H4 (cell line): ENCODE data around the gene CSHL1. TPM values are rescaled to one million over a fixed set of nuclear protein-coding genes. Genes with fewer than 3 reads are reported as not detected.
"Not testable (repeated sequence)": the region's sequence is repeated elsewhere in the genome, so short reads cannot be mapped to it uniquely, and the experiment has no call there.

ENCODE experiments used
- DNase-seq: peaks from one replicate; pipeline ENCODE4 v3.0.0-alpha.2; 2015; ENCODE audit warnings: low spot score
- total RNA-seq: library from RNA; depleted of rRNA; stranded (reverse); fragments of >200 nt; shearing (Covaris generic); gene quantifications from 2 replicates; pipeline ENCODE4 v1.2.3, GENCODE V29; 2014

CSHL1 gene
- total RNA-seq, 1 experiment from 2014 or later = not detected

- DNase-seq = not testable (repeated sequence)
These were observed 7.8 kb upstream of the CSHL1 start, which contains the start of gene GH1 for GRCh38 chr17:63918789-63919305. TSS of gene GH1 (minus strand) at chr17:63918839. CDS start at chr17:63918776, 63 bp downstream.

- DNase-seq = no peak
These were observed 7.2 kb upstream of the CSHL1 start for GRCh38 chr17:63918305-63918704.

- no peak for DNase-seq
These were observed 6.6 kb upstream of the CSHL1 start for GRCh38 chr17:63917646-63918045.

- not testable (repeated sequence) for DNase-seq
These were observed 6.1 kb upstream of the CSHL1 start for GRCh38 chr17:63917206-63917605.

- no peak for DNase-seq
These were observed 5.6 kb upstream of the CSHL1 start for GRCh38 chr17:63916566-63917185.

GRCh38 chr17:63915753-63916152, 4.7 kb upstream of the CSHL1 start:
- not testable (repeated sequence) for DNase-seq

GRCh38 chr17:63914471-63914870, 3.4 kb upstream of the CSHL1 start:
- DNase-seq = no peak

- DNase-seq = no peak
These were observed 621 bp upstream of the CSHL1 start for GRCh38 chr17:63911657-63912100.

GRCh38 chr17:63910096-63910495, 962 bp downstream of the CSHL1 start:
- no peak for DNase-seq

- not testable (repeated sequence) for DNase-seq
These were observed 1.5 kb downstream of the CSHL1 start for GRCh38 chr17:63909586-63909985.

- DNase-seq = not testable (repeated sequence)
These were observed 3.8 kb downstream of the CSHL1 start for GRCh38 chr17:63907161-63907778.

GRCh38 chr17:63904796-63905195, 6.3 kb downstream of the CSHL1 start:
- DNase-seq = not testable (repeated sequence)

GRCh38 chr17:63903787-63904201, 7.3 kb downstream of the CSHL1 start:
- DNase-seq = not testable (repeated sequence)

- not testable (repeated sequence) for DNase-seq
These were observed 9.1 kb downstream of the CSHL1 start for GRCh38 chr17:63901971-63902370.

GRCh38 chr17:63898899-63899798, 11.9 kb downstream of the CSHL1 start:
- not testable (repeated sequence) for DNase-seq

GRCh38 chr17:63896524-63897354, 14.3 kb downstream of the CSHL1 start, which contains the start of gene CSH1:
TSS of gene CSH1 (minus strand) at chr17:63896574. CDS start at chr17:63896511, 63 bp downstream.
- DNase-seq = not testable (repeated sequence)

- DNase-seq = not testable (repeated sequence)
These were observed 16.2 kb downstream of the CSHL1 start for GRCh38 chr17:63894821-63895220.

GRCh38 chr17:63894021-63894420, 17.0 kb downstream of the CSHL1 start:
- DNase-seq = not testable (repeated sequence)

GRCh38 chr17:63892316-63893037, 18.6 kb downstream of the CSHL1 start:
- not testable (repeated sequence) for DNase-seq
